ENCODE measurements around the gene SEMA4C.

Gene SEMA4C

GRCh38 chr2:96809951-96810782, 59.7 kb downstream of the SEMA4C start:
- TF ChIP-seq CTCF (IDR thresholded peaks at IDR 0.05; ENCODE audit: low read depth, low read length) = no peak
- in situ Hi-C loops (cut with HindIII; ENCODE audit: low sequenced_read_pairs) = loop anchor here (25.0 kb wide), 2 partner anchors 123 to 248 kb away; no protein-coding TSS in a partner anchor
- no peak overlapping the region for H3K4me3 ChIP-seq (ENCODE audit: low read depth, low read length)
- DNase-seq (ENCODE audit: low read depth, low spot score) = no peak
